SH-SY5Y (cell line): Measurements from ENCODE around the gene NUDC.

ENCODE experiments used
- GATA2 ChIP-seq: IDR thresholded peaks from 2 replicates; pipeline ENCODE4 v1.6.1; 2011; ENCODE audit warnings: mild to moderate bottlenecking, low read depth, low read length
- GATA3 ChIP-seq: IDR thresholded peaks from 2 replicates; pipeline ENCODE4 v1.6.1; 2011; ENCODE audit warnings: low read depth, mild to moderate bottlenecking, low read length, moderate library complexity

The NUDC gene

GRCh38 chr1:26983863-26984262 lies 62.3 kb downstream of the NUDC start:
- TF ChIP-seq GATA3, result no peak
- no peak for TF ChIP-seq GATA2

DNA sequence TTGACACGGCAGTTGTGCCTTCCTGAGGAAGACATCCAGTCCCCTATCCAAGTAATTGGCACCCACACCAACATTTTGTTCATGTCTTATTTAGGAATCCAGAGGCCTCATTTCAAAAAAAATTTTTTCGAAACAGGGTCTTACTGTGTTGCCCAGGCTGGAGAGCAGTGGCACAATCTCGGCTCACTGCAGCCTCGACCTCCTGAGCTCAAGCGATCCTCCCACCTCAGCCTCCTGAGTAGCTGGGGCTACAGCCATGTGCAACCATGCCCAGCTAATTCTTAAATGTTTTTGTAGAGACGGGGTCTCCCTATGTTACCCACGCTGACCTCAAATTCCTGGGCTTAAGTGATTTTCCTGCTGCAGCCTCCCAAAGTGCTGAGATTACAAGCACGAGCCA lies 62.7 kb downstream of the NUDC start:
- TF ChIP-seq GATA2 (no peak), GATA3 (no peak)

DNA sequence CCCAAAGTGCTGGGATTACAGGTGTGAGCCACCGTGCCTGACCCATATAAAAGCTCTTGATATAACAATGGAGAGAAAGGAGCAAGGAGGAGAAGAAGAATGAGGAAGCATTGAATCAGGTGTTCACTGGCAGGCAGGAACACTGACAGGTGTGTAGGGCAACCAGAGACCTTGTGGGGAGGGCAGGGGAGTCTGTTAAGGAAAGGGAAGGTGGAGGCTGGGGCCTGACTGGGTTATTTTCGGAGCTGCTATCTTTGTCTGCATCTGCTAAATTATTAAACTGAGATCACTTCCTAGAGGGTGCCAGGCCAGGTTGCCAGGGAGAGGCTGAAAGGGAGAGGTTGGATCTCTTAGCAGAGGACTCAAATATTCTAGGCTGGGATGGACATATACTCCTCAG lies 65.1 kb downstream of the NUDC start:
- no peak for TF ChIP-seq GATA3

- TF ChIP-seq GATA3 (no peak), GATA2 (no peak)
Observed at GRCh38 chr1:26991310-26992116, 70.0 kb downstream of the NUDC start.

- TF ChIP-seq GATA3 (no peak), GATA2 (no peak)
Observed at GRCh38 chr1:26993237-26994019, 71.9 kb downstream of the NUDC start, which contains the start of gene TRNP1. Gene TRNP1, plus strand, starts transcription at chr1:26993692. Its CDS starts 95 bp downstream, at chr1:26993787.

GRCh38 chr1:26994020-26994786 lies 72.7 kb downstream of the NUDC start:
- no peak for TF ChIP-seq GATA2
- no peak for TF ChIP-seq GATA3

DNA sequence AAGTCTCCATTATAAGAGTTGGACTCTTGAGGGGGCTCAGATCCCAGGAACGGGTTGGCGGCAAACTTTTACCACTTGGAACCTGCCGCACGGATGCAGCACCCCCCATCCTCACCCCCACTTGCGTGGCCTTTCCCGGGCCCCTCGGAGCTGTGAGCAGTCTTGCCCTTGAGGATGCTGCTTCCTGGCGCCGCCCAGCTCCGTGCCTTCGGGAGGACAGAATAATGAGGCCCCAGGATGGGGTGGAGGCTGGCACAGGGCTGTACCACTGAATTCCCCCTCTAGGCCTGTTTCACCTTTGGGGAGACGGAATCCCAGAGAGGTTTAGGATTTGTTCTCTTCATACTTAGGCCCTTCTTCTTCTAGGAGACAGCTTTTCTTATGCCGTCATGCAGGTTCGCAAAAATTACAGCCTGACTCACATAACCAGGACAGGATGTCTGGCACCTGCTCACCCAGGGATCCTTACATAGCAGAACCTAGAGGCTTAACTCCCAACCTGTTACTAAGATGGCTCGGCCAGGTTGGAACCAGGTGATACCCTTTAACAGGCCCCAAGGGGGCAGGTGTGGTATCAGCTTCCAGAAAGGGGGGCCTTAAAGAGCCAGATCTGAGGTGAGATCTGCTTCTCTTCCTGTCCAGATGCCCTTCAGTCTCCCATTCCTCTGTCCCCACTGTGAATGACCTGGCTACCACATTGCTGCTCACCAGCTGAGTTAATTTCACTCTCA lies 73.4 kb downstream of the NUDC start:
- no peak for TF ChIP-seq GATA2
- no peak for TF ChIP-seq GATA3

DNA sequence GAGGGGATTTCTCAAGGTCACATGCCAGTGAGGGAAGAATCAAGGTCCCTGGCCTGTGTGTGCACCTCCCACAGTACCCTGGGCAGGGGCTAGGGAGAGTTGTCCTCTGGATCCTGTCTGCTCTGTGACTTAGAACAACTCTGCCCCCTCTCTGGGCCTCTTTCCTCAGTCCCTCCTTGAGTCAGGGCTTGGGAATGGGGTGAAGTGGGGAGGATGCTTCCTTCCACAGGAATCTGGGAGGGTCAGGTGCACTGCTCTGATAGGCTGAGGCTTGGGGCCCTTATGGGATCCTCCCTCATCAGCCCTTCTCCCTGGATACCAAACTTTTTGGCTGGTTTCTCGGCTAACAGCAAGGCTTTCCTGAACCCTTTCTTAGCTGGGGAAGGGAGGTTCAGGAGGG lies 74.5 kb downstream of the NUDC start:
- TF ChIP-seq GATA3 (no peak), GATA2 (no peak)
